OCI-LY7 (cell line): ENCODE results near the gene YTHDC1.

ENCODE experiments used
- EZH2phosphoT487 ChIP-seq: fragments of 200-600 bp; sonication (generic); IDR thresholded peaks from 2 replicates; pipeline ENCODE4 v1.6.1; 2018; ENCODE audit warnings: low read depth, borderline replicate concordance, mild to moderate bottlenecking, mixed run types, antibody characterized with exemption, low read length, moderate library complexity, mixed read lengths
- TF ChIP-seq, protein P1 (sequence below): fragments of 200-600 bp; sonication (generic); conservative IDR thresholded peaks from 2 replicates; pipeline ENCODE4 v1.5.1; 2014; ENCODE audit warnings: mild to moderate bottlenecking, antibody characterized with exemption, low read length, moderate library complexity, mixed read lengths

DNA sequence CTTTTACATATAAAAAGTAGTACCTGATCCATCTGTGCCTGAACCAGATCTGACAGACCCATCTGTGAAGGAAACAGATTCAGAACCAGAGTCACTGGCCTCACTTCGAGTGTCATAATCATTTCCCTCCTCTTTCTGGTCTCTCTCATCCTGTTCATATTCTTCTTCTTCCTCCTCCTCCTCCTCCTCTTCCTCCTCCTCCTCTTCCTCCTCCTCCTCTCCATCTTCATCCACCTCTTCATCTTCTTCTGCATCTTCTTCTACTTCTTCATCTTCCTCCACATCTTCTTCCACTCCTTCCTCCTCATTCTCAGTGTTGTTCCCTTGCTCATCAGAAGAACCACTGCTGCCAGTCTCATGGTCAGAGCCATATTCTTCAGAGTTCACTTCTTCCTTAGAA lies 12.9 kb downstream of the YTHDC1 start:
- TF ChIP-seq, protein P1, sequence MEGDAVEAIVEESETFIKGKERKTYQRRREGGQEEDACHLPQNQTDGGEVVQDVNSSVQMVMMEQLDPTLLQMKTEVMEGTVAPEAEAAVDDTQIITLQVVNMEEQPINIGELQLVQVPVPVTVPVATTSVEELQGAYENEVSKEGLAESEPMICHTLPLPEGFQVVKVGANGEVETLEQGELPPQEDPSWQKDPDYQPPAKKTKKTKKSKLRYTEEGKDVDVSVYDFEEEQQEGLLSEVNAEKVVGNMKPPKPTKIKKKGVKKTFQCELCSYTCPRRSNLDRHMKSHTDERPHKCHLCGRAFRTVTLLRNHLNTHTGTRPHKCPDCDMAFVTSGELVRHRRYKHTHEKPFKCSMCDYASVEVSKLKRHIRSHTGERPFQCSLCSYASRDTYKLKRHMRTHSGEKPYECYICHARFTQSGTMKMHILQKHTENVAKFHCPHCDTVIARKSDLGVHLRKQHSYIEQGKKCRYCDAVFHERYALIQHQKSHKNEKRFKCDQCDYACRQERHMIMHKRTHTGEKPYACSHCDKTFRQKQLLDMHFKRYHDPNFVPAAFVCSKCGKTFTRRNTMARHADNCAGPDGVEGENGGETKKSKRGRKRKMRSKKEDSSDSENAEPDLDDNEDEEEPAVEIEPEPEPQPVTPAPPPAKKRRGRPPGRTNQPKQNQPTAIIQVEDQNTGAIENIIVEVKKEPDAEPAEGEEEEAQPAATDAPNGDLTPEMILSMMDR: no peak
- TF ChIP-seq EZH2phosphoT487: no peak
